ENCODE results near the gene RBM47.
"Not testable (repeated sequence)": the region's sequence is repeated elsewhere in the genome, so short reads cannot be mapped to it uniquely, and the experiment has no call there.

RBM47 gene

DNA sequence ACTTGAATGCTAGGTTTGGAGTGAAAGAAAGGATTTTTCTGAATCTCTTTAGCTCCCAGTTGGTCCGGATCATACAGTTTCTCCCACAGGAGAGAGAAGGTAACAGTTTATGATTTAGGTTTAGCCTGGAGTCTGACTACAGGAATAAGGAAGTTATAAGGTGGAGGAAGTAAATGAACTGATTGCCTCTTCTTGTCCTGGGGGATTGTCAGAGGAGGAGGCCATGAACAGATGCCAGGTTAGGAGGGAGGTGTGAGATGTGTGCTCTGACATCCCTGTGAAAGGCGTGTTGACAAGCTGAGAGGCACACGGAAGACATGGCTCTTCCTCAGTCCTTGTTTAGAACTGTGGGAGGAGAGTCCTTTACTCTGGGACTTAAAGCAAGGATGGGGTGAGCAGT is 230.1 kb downstream of the RBM47 start:
- DNase-seq: no peak

DNA sequence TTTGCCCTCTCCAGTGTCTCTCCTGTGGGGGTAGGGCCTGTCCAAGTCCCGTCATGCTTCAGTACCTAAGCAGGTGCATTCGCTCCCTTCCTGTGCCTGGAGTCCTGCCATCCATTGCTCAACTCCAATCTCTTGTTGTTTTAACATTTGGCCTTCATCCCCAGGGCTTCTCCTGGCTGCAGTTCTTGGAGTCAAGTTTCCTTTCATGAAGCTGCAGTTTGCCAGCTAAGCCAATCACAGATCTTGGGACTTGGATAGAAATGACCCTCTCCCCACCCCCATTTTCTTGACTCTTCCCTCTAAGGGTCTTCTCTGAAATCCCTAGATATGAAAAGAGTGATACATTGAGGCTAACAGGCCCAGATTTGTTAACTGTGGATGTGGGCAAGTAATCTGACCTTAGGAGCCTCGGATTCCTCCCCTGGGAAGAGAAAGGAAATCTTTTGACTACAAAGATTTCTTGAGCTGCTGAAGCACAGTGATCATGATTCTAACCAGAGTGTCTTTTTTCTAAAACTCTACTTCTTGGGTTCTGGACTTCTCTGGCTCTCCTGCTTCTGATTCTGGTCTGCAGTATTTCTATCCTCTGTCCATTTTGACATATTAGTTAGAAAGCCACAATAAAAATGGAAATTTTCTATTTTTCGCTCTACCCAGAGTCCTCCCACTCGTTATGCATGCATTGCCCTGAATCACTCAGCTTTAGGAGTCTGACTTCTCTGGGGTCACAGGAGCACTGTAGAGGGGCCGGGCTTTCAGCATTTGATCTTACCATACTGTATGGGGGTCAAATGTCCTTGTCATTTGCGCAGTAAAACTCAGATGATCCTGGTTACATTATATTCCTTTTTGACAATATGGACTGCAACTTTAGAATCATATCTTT is 233.5 kb downstream of the RBM47 start:
- DNase-seq: no peak

DNA sequence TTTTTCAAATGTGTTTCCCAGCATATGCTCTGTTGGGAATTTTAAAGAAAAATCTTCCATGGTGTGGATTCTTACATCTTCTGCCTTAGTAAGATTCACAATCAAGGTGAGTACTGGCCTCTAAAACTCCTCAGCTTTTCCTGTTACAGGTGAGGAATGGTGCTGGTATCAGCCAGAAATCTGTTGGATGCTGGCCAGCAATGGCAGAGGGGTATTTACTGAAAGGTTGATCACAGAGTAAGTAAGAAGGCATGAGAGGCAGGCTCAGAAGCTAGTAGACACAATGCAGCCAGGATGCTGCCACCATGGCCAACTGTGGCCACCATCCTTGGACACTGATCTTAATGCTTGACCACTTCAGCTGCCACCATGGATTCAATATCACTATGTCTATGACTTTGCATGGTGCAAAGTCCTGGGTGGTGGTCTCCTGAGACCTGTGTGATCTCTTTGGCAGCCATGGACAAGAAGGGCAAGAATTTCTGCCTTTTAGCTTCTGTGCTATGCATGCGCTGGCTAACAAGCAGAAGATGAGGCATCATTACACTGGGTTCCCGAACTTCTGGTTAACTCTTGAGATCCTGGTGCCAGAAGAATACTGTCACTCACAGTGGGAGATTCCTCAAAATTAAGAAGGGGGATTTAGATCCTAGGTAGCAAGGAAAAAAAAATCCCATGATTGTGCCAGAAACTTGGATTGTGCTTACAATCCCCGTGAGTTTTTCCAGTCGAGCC is 234.3 kb downstream of the RBM47 start:
- DNase-seq: no peak

DNA sequence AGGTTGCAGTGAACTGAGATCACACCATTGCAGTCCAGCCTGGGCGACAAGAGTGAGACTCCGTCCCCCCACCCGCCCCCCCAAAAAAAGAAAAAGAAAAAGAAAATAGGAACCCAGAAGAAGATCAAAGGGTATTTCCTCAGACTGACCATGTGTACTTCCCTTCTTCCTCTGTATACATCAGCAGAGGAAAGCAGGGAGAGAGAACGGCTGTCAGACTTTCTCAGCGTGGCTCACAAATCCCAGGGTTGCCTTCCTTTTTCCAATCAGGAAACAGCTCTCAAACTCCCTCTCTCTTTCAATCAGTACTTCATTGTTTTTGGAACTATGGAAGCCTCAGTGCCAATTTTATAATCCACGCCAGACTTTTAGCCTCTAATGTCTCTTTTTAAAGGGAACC is 235.4 kb downstream of the RBM47 start:
- no peak for DNase-seq

- DNase-seq: not testable (repeated sequence)
Measured at GRCh38 chr4:40392241-40392640, 237.4 kb downstream of the RBM47 start.

- DNase-seq: no peak
Measured at GRCh38 chr4:40389986-40390385, 239.7 kb downstream of the RBM47 start.

GRCh38 chr4:40388239-40388638 is 241.4 kb downstream of the RBM47 start:
- no peak for DNase-seq

GRCh38 chr4:40380647-40381046 is 249.0 kb downstream of the RBM47 start:
- no peak for DNase-seq

- no peak for DNase-seq
Measured at GRCh38 chr4:40379248-40379647, 250.4 kb downstream of the RBM47 start.

GRCh38 chr4:40378619-40379018 is 251.0 kb downstream of the RBM47 start:
- DNase-seq: no peak

DNA sequence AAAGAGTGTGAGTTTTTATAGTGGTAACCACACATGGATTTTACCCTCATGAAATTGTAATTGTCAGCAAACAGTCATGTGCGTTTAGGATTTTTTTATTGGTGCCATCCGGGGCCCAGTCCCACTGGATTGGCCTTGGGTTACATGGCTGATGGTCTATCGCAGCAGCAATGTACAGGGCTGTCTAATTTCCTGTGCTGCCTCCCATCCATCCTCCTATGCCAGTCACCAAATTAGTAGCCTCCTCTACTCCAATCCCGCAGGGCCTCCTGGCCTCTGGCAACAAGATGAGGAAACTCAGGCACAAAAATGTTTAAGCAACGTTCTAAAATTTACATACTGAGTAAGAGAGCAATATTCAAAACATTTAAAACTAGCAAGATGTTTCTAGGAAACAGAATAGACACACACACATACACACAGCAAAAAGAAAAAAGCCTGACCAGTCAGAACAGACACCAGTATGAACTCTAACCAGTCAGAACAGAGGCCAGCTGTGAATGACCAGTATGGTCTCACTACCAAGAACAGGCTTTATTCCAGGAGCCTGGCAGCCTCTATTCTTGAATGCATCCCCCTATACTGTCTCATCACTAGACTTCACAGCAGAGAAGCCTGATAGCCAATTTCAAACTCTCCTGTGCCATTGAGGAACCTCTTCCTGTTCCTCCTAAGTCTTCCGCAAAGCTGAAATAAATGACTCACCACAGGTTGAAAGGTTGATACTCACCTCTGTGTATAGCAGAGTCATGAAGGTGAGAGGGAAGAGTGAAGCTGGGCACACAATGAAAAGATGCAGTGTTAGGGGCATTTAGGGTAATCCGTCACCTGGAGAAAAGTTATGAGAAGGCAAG is 251.9 kb downstream of the RBM47 start:
- DNase-seq: no peak

DNA sequence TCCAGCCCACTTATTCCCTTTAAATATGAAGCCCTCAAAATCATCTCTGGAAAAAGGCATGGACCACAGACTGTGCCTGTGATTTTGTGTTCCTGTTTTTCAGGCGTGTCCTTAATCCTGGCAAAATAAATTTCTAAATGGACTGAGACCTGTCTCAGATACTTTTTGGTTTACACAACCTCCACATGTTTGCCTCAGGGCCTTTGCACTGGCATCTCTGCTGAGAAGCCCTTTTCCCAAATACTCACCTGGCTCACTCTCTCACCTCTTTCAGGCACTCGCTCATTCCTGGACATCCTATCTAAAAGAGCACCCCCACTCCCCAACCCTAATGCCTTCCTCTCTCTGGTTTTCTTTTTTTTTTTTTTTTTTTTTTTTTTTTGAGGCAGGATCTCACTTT is 254.0 kb downstream of the RBM47 start:
- no peak for DNase-seq

DNA sequence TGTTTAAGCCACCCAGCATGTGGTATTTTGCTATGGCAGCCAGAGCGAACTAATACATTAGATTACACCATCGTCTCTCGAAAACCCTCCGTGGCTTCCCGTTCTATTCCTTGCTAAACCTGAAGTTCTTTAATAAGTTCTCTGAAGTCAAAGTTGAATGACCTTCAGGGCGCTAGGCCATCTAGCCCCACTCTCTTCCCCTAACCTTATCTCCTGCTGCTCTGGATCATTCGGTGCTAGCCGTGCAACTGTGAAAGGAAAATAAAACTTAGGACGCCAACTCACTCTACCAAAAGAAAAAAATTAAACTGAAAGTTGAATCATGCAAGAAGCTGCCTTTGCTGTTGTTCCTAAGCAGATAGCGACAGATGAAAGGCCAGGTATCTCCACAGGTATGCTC is 254.6 kb downstream of the RBM47 start:
- no peak for DNase-seq

- DNase-seq: no peak
Measured at GRCh38 chr4:40373636-40374035, 256.0 kb downstream of the RBM47 start.
